ENCODE results near the gene PHF10.

The PHF10 gene

GRCh38 chr6:169723200-169723909 lies 945 bp downstream of the PHF10 start:
- DNase-seq (ENCODE audit: low read depth), result peak; percentile 45

GRCh38 chr6:169722362-169723199 lies 1.7 kb downstream of the PHF10 start:
- TF ChIP-seq CTCF (conservative IDR thresholded peaks at IDR 0.05; ENCODE audit: control insufficient read depth, insufficient read depth, low read depth, low read length), result no peak
- H3K4me3 ChIP-seq (ENCODE audit: control insufficient read depth, low read depth, low read length), result peak overlapping the region; percentile 67
- DNase-seq (ENCODE audit: low read depth), result peak; percentile 80

More at GRCh38 chr6:169723200-169723909, 945 bp downstream of the PHF10 start:
- H3K4me3 ChIP-seq (ENCODE audit: control insufficient read depth, low read depth, low read length), result peak overlapping the region; percentile 67
- no peak for TF ChIP-seq CTCF (conservative IDR thresholded peaks at IDR 0.05; ENCODE audit: control insufficient read depth, insufficient read depth, low read depth, low read length)

DNA sequence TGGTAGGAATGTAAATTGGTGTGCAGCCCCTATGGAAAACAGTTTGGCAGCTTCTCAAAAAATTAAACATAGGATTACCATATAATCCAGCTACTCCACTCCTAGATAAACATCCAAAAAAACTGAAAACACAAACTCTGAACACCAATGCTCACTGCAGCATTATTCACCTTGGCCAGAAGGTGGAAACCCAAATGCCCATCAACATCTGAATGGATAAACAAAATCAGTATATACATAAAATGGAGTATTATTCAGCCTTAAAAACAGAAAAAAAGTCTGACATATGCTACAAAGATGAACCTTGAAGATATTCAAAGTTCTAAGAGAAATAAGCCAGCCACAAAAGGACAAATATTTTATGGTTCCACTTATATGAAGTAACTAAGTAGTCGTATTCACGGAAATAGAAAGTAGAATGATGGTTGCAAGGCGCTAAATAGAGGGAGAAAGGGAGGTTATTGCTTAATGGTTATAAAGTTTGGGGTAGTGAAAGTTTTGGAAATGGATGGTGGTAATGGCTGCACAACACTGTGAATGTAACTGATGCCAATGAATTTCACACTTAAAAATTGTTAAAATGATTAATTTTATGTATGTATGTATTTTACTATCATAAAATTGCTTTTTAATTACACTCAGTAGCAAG lies 4.0 kb downstream of the PHF10 start:
- TF ChIP-seq CTCF (conservative IDR thresholded peaks at IDR 0.05; ENCODE audit: control insufficient read depth, insufficient read depth, low read depth, low read length), result peak; percentile 2
- no peak for DNase-seq (ENCODE audit: low read depth)
- H3K4me3 ChIP-seq (ENCODE audit: control insufficient read depth, low read depth, low read length), result no peak overlapping the region

GRCh38 chr6:169719117-169719516 lies 5.2 kb downstream of the PHF10 start:
- no peak for TF ChIP-seq CTCF (conservative IDR thresholded peaks at IDR 0.05; ENCODE audit: control insufficient read depth, insufficient read depth, low read depth, low read length)
- DNase-seq (ENCODE audit: low read depth), result no peak
- H3K4me3 ChIP-seq (ENCODE audit: control insufficient read depth, low read depth, low read length), result no peak overlapping the region

DNA sequence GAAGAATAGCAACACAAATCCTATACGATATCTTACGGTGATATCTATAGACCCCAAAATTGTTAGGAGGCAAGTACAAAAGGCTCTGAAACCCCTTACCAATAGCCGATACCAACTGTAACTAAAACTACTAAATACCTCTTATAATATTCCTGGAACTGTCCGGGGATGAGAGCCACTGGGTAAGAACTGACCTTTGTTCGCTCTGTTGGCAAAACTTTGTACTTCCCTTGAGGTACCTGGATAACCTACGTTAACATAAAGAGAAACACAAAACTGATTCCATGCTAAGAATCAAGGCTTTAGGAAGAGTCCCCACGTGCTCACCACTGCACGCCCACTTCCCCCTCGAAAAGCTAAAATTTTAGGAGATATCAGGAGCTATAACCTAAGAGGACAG lies 9.7 kb downstream of the PHF10 start:
- no peak overlapping the region for H3K4me3 ChIP-seq (ENCODE audit: control insufficient read depth, low read depth, low read length)
- no peak for TF ChIP-seq CTCF (conservative IDR thresholded peaks at IDR 0.05; ENCODE audit: control insufficient read depth, insufficient read depth, low read depth, low read length)
- no peak for DNase-seq (ENCODE audit: low read depth)

DNA sequence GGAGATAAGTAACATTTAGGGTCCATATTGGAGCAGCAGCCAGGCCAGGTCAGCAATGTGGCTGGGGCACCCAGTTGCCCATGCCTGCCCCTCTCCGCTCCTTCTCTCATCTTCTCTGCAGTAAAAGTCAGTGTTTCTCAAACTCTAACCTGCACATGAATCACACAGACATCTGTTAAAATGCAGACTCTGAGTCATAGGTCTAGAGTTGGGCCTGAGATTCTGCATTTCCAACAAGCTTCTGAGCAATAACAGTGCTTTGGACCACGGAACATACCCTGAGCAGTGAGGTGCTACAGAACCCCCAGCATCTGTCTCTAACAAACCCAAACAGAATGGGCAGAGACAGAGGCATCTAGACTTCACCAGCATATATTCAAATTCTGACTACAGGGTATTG lies 10.1 kb downstream of the PHF10 start:
- TF ChIP-seq CTCF (conservative IDR thresholded peaks at IDR 0.05; ENCODE audit: control insufficient read depth, insufficient read depth, low read depth, low read length), result no peak
- no peak for DNase-seq (ENCODE audit: low read depth)
- H3K4me3 ChIP-seq (ENCODE audit: control insufficient read depth, low read depth, low read length), result no peak overlapping the region
